Activated naive CD8-positive, alpha-beta T cell (primary cell): Measurements from ENCODE around the gene AQP2.
"Not testable (repeated sequence)": the region's sequence is repeated elsewhere in the genome, so short reads cannot be mapped to it uniquely, and the experiment has no call there.

Experiments used
- H3K27ac Mint-ChIP-seq: one replicate; pipeline ENCODE4 v1.8.0; 2021; ENCODE audit warnings: mixed read lengths
- H3K27me3 Mint-ChIP-seq: one replicate; pipeline ENCODE4 v1.8.0; 2021; ENCODE audit warnings: mixed read lengths
- H3K36me3 Mint-ChIP-seq: one replicate; pipeline ENCODE4 v1.8.0; 2021; ENCODE audit warnings: mixed read lengths
- H3K4me1 Mint-ChIP-seq: one replicate; pipeline ENCODE4 v1.8.0; 2021; ENCODE audit warnings: low read depth, mixed read lengths
- H3K4me3 Mint-ChIP-seq: one replicate; pipeline ENCODE4 v1.8.0; 2021; ENCODE audit warnings: mild to moderate bottlenecking, mixed read lengths
- H3K9me3 Mint-ChIP-seq: one replicate; pipeline ENCODE4 v1.8.0; 2021; ENCODE audit warnings: low read depth, mixed read lengths

Gene AQP2

DNA sequence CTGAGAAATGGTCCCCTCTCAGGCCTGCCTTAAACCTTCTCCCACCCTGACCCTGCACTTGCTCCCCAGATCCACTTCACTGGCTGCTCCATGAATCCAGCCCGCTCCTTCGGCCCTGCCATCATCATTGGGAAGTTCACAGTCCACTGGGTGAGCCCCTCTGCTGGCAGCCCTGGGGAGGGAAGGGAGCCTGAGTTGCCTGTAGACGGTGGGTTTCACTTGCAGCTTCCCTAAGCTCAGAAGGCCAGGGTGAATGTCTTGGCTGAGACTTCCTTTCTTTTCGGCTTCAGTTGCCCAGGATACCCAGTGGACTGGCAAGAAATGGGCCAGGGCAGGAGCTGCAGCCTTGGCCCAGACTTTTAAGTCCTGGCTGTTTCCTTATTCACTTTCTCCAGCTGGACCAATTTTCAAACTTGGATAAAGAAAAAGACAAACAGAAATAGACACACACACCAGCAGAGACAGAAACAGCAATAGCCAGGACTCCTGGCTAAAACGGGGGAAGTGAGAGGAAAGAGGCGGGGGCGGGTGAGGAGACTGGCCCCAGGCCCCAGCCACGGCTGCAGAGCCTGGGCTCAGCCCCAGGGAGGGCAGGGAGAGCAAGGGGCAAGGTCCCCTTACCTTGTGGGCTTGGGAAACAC is 24.3 kb downstream of the AQP2 start:
- Mint-ChIP-seq H3K27me3 (no peaks in the 10 kb centered on the region), H3K4me1 (no peaks in the 10 kb centered on the region), H3K36me3 (no peaks in the 10 kb centered on the region), H3K27ac (no peak overlapping the region), H3K9me3 (no peaks in the 10 kb centered on the region), H3K4me3 (no peak overlapping the region)

DNA sequence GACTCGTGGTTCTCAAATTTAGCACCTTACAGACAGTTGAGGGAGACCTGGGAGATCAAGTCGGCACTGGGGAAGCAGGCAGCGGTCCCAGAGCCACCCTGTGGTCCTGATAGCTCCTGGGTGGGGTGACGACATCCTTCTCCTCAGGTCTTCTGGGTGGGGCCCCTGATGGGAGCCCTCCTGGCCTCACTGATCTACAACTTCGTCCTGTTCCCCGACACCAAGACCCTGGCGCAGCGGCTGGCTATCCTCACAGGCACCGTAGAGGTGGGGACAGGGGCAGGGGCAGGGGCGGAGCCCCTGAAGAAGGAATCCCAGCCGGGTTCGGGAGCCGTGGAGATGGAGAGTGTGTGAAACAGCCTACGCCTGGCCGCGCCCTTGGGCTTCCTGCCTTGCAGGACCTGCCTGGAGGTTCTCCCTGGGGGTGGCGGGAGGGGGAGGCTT is 24.8 kb downstream of the AQP2 start:
- Mint-ChIP-seq H3K36me3 (no peaks in the 10 kb centered on the region), H3K9me3 (no peaks in the 10 kb centered on the region), H3K4me3 (no peak overlapping the region), H3K27ac (no peak overlapping the region), H3K27me3 (no peaks in the 10 kb centered on the region), H3K4me1 (no peaks in the 10 kb centered on the region)

DNA sequence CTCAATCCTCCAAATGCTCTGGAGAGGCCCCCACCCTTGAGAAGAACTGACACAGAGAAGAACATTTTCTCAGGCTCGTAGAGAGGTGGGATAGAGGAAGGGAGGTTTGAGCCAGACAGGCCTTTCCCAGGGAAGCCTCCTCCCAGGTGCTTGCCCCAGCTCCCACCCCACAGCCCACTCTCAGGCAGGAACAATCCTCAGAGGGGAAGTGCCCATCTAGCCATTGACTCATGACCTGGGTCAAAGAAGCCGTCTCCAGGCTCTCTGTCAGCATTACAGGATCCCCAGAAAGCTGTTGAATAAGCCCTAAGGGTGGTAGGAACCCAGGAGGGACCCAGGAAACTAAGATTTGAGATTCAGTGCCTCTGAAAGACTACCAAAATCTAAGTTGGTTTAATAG is 26.0 kb downstream of the AQP2 start:
- Mint-ChIP-seq H3K4me3 (no peak overlapping the region), H3K4me1 (no peaks in the 10 kb centered on the region), H3K36me3 (no peaks in the 10 kb centered on the region), H3K9me3 (no peaks in the 10 kb centered on the region), H3K27ac (no peak overlapping the region), H3K27me3 (no peaks in the 10 kb centered on the region)

DNA sequence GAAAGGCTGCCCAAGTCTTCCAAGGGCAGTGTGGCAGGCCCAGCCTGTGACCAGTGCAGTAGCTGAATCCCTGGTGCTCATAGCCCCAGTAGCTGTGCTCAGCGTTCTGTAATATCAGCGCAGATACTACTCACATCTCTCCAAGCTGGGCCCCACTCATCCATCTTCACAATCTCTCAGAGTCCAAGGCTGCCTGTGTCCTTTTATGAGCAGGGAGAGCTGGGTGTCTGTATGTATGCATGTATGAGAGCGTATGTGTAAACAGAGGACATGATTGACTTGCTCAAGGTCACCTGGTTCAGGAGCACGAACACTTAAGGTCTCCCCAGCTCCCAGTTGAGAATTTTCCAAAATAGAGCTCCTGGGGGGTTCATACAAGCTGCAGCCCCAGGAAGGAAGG is 27.6 kb downstream of the AQP2 start:
- Mint-ChIP-seq H3K36me3 (no peaks in the 10 kb centered on the region), H3K4me3 (no peak overlapping the region), H3K9me3 (no peaks in the 10 kb centered on the region), H3K27ac (no peak overlapping the region), H3K4me1 (no peaks in the 10 kb centered on the region), H3K27me3 (no peaks in the 10 kb centered on the region)

DNA sequence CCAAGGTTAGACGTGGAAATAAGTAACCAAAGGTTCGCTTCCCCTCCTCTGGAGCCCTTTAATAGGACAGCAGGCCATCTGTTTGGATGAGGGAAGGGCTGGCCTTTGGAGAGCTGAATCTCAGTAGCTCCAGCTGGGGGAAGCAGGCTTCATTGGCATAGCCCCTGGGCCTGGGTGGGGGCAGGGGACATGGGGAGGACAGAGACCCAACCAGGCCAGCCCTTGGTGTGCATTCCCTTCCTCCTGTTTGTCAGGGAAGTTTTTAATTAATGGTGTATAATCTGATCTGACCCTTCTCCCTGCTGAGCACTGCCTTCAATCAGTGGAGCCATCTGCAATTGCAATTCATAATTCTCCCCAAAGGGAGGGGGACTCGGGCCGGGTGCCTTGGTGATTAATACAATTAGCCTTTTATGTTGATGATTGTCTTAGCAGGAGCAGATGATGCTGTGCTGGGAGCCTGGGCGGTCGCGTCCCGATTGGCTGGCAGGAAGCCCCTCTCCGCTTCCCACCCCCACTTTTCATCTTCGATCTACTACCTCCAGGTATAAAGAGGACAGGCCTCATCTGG is 28.6 kb downstream of the AQP2 start:
- H3K27ac Mint-ChIP-seq, result no peak overlapping the region
- no peaks in the 10 kb centered on the region for H3K9me3 Mint-ChIP-seq
- H3K4me3 Mint-ChIP-seq, result no peak overlapping the region
- H3K27me3 Mint-ChIP-seq, result no peaks in the 10 kb centered on the region
- H3K36me3 Mint-ChIP-seq, result no peaks in the 10 kb centered on the region
- H3K4me1 Mint-ChIP-seq, result no peaks in the 10 kb centered on the region

DNA sequence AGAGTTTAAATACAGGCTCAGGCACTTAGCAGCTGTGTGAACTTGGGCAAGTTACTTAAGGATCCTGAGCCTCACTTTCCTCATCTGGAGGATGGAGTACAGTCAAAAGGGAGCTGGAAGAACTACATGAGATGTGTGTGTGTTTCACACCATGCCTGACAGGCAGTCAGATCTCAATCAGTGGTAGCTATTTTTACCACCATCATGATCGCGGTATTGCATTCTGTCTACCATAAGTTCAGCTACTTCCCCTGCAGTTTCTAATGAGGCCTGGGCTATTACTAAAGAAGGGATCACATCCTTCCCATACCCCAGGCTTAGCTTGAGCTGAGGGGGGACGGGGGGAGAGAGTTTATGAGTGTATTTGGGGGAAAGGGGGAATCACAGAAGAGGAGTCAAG is 29.3 kb downstream of the AQP2 start:
- Mint-ChIP-seq H3K27ac (no peak overlapping the region), H3K4me3 (no peak overlapping the region), H3K27me3 (no peaks in the 10 kb centered on the region), H3K36me3 (no peaks in the 10 kb centered on the region), H3K9me3 (no peaks in the 10 kb centered on the region), H3K4me1 (no peaks in the 10 kb centered on the region)

DNA sequence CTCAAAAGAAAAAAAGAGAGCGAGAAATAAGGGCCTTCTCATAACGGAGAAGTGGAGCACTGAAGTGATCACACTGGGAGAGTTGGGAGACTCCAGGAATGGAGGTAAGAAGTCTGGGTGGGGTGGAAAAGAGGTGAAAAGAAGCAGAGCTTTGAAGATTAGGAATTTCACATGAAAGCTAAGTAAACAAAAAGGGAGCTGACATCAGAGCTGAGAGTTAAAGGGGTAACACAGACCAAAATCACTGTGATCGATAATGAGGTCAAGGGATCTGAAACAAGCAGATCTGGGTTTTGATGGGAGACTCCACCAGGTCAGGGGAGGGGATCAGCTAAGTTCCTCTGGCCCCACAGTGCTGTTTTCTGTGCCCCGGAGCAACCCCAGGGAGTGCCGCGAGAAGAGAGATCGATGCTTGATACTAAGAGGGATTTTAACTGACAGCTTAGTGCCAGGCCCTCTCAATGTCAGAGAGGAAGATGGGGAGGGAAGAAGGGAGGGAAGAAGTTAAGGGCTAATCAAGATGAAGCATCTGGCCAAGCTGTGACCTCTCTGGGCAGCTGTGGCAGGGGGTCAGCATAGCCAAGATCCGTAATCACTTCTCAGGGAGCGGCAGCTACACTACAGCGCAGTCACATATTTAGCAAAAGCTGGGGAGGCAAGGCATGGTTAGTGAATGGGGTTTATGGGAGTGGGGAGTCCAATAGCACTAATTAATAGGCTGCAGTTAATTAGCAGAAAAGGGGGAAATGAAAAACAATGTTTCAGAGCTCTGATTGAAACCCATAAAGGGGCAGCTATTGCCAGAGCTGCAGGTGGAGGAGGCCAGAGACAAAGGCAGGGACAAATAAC is 30.2 kb downstream of the AQP2 start:
- no peaks in the 10 kb centered on the region for H3K9me3 Mint-ChIP-seq
- H3K36me3 Mint-ChIP-seq, result no peaks in the 10 kb centered on the region
- no peak overlapping the region for H3K4me3 Mint-ChIP-seq
- no peaks in the 10 kb centered on the region for H3K27me3 Mint-ChIP-seq
- no peak overlapping the region for H3K27ac Mint-ChIP-seq
- H3K4me1 Mint-ChIP-seq, result no peaks in the 10 kb centered on the region

DNA sequence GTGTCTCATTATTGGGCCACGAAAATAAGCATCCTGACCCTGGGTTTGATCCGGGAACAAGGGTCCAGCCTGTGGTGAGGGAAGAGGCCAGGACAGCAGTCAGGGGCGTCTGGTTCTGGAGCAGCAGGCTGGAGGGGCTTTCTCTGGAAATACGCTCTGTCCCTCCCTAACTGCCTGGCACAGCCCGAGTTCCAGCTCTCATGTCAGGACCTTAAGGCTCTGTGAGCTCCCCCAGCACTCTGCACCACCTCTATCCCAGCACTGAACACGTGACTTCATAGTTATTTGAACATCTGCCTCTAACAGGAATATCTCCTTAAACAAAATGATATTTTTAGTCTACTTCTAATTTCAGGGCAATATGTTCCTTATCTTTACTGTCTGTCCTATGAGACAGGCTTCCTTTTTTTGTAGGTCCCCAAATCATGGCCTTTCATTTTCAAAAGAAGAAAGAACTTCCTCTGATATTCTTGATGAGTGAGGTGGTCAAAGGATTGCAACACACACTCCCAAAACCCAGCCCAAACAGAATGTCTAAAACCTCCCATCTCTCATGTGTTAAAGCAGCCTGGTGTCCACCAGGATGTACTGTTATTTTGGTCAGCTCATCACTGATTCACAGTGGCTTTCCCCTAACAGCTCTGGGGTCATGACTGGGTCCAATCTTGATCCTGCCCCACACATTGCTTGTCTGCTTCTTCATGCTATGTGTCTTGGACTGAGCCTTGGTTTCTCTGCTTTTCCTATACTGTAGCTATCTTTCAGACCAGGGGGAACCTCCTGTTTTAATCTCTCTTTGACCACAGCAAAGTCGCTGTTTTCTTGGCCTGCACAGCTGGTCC is 31.9 kb downstream of the AQP2 start:
- Mint-ChIP-seq H3K27me3 (no peaks in the 10 kb centered on the region), H3K36me3 (no peaks in the 10 kb centered on the region), H3K4me3 (no peak overlapping the region), H3K4me1 (no peaks in the 10 kb centered on the region), H3K27ac (peak overlapping the region; percentile 11), H3K9me3 (no peaks in the 10 kb centered on the region)

DNA sequence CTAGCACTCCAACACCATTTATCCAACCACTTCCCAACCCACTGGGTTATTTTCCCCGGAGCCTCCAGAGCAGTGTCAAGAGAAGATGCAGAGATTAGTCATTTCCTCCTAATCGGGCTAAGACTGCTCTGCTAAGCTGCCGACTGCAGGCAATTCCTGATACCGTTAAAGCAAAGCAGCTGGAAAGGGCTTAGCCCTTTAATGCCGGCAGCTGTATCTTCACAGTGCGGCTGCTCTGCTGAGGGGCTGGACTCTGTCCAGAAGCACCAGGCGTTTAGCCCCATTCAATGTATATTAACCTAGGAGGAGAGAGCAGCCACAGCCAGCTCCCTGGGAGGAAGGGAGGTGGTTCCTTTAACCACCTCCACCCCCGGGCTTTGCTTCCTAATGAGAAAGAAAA is 33.4 kb downstream of the AQP2 start:
- Mint-ChIP-seq H3K36me3 (peaks cover 2% of the 10 kb centered on the region), H3K4me3 (no peak overlapping the region), H3K4me1 (no peaks in the 10 kb centered on the region), H3K27me3 (no peaks in the 10 kb centered on the region), H3K27ac (no peak overlapping the region), H3K9me3 (no peaks in the 10 kb centered on the region)

DNA sequence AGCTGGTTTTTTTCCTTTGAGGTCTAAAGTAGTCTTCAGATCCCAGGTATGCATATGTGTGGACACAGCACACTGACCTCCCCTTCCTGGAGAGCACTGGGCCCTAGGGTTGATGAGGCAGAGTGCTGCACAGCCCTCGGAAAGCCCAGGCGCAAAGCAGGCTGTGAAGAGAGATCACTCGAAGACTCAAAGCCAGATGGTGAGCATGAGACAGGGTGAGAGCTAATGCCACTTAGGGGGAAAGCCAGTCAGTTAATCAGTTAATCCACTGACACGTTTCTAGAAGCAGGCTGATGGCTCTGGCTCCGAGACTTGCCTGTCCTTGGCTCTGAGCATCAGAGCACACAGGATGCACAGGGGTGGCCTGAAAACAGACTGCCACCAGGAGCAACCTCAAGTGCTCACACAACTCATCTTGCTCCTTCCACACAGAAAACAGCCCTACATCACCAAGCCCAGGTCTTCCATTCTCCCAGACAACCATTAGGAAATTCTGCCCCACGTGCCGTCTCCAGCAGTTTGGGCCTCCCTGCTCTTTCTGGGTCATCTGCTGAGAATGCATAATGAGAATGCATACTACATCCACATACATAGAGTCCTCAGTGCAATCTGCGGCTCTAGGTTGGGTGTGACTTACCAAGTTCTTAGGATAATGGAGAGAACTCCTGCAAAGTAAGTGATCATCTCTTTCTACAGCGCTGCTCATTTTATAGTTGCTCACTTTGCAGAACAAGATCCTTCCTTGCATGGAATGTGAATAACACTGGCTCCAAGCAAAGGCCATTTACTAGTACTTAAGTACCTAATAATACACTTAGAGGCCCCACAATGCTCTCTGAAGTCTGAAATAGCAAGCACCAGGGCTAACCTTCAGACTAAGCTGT is 34.2 kb downstream of the AQP2 start:
- H3K9me3 Mint-ChIP-seq, result no peaks in the 10 kb centered on the region
- H3K27ac Mint-ChIP-seq, result no peak overlapping the region
- no peak overlapping the region for H3K4me3 Mint-ChIP-seq
- no peaks in the 10 kb centered on the region for H3K27me3 Mint-ChIP-seq
- peaks cover 2% of the 10 kb centered on the region for H3K36me3 Mint-ChIP-seq
- H3K4me1 Mint-ChIP-seq, result no peaks in the 10 kb centered on the region

DNA sequence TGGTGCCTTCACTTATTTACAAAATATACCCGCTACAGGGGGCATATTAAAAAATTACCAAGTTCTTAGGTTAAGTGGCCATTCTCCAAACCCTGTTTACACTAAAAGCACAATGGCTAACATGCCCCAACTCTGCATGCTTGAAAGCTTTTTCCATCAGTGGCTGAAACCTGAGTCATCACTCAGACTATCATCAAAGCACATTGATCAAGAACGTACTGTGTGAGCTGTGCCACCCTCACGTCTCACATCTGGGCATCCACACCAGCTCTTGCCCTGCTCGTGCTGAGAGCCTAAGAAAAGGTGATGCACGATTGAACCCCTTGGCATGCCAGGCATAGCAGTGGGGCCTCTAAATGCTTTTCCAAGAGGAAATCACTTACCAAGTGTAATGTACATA is 35.4 kb downstream of the AQP2 start:
- H3K9me3 Mint-ChIP-seq, result no peaks in the 10 kb centered on the region
- no peak overlapping the region for H3K4me3 Mint-ChIP-seq
- H3K27ac Mint-ChIP-seq, result no peak overlapping the region
- H3K27me3 Mint-ChIP-seq, result no peaks in the 10 kb centered on the region
- no peaks in the 10 kb centered on the region for H3K4me1 Mint-ChIP-seq
- H3K36me3 Mint-ChIP-seq, result peaks cover 5% of the 10 kb centered on the region

DNA sequence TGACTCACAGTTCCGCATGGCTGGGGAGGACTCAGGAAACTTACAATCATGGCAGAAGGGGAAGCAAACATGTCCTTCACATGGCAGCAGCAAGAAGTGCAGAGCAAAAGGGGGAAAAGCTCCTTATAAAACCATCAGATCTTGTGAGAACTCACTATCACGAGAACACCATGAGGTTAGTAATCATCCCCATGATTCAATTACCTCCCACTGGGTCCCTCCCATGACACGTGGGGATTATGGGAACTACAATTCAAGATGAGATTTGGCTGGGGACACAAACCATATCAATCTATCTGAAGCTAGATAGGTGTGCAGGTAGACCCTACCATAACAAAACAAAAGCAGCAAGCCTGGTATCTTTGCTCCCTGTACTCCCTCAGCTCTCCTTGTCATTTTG is 35.9 kb downstream of the AQP2 start:
- H3K4me1 Mint-ChIP-seq, H3K27me3 Mint-ChIP-seq, H3K27ac Mint-ChIP-seq, H3K4me3 Mint-ChIP-seq, H3K36me3 Mint-ChIP-seq, H3K9me3 Mint-ChIP-seq: not testable (repeated sequence)

DNA sequence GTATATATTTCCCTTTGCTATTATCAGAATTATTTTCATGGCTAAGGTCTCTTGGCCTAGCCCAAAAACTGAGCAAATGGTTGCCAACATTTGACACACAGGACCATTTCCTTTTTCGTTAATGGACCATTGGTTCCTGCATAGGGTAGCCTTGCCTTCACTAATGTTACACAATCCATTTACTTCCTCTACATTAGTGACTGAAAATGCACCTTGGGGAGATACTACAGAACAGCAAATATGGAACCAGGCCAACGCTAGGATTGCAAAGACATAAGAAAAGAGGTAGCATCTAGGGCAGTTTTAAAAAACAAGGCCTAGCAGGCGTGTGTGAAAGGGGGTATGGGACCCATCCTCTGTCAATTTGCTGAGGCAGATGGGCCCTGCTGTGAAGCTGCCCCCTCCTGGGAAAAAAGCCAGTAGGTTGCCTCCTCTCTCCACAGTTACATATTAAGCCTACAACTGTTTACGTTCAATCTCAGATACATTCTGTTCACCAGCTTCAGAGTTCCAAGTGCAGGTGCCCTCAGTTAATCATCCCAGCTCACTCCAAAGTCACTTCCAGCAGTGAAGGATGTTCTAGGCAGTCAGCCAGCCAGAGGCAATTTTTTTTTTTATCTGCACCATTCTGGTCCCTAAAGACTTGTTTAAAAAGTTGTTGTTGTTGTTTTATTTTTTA is 37.2 kb downstream of the AQP2 start:
- no peaks in the 10 kb centered on the region for H3K27me3 Mint-ChIP-seq
- peaks cover 7% of the 10 kb centered on the region for H3K36me3 Mint-ChIP-seq
- H3K9me3 Mint-ChIP-seq, result no peaks in the 10 kb centered on the region
- no peak overlapping the region for H3K27ac Mint-ChIP-seq
- no peak overlapping the region for H3K4me3 Mint-ChIP-seq
- no peaks in the 10 kb centered on the region for H3K4me1 Mint-ChIP-seq

DNA sequence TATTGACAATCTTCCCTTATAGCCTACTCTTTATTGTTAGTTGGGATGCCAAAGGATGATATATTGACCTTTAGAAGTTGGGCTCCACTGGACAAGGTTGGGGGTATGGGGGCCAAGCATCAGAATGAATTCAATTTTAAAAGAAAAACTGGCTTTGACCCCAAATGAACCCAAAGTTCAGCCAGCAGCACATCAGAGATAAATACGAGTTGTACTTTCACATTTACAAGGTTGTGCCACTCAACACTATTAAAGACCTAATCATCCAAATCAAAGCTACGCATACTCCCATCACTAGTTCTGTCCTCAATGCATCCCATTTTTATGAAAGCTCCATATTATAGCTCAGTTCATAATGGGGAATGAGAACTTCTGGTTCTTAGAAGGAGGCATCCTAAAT is 38.9 kb downstream of the AQP2 start:
- H3K4me3 Mint-ChIP-seq, H3K9me3 Mint-ChIP-seq, H3K27me3 Mint-ChIP-seq, H3K27ac Mint-ChIP-seq, H3K4me1 Mint-ChIP-seq: not testable (repeated sequence)
- H3K36me3 Mint-ChIP-seq, result peaks cover 12% of the 10 kb centered on the region
